ENCODE results near the gene NFYA.

The NFYA gene

GRCh38 chr6:41046084-41046483, 26.7 kb upstream of the NFYA start:
- no peak for DNase-seq

GRCh38 chr6:41047306-41047705, 25.5 kb upstream of the NFYA start:
- no peak for DNase-seq

- DNase-seq: no peak
Measured at GRCh38 chr6:41047745-41048732, 24.7 kb upstream of the NFYA start.

GRCh38 chr6:41049521-41049920, 23.3 kb upstream of the NFYA start:
- no peak for DNase-seq

- DNase-seq: no peak
Measured at GRCh38 chr6:41049955-41050354, 22.8 kb upstream of the NFYA start.

GRCh38 chr6:41050536-41050935, 22.2 kb upstream of the NFYA start:
- DNase-seq: no peak

- DNase-seq: no peak
Measured at GRCh38 chr6:41051873-41052272, 20.9 kb upstream of the NFYA start.

GRCh38 chr6:41053041-41053440, 19.7 kb upstream of the NFYA start, which contains the start of gene APOBEC2:
TSS of gene APOBEC2 (plus strand) at chr6:41053202. CDS start at chr6:41053348, 146 bp downstream.
- no peak for DNase-seq

- no peak for DNase-seq
Measured at GRCh38 chr6:41054511-41054910, 18.3 kb upstream of the NFYA start.

GRCh38 chr6:41055149-41055548, 17.6 kb upstream of the NFYA start:
- DNase-seq: no peak

GRCh38 chr6:41056768-41057490, 15.8 kb upstream of the NFYA start:
- DNase-seq: no peak

- no peak for DNase-seq
Measured at GRCh38 chr6:41058783-41059181, 14.0 kb upstream of the NFYA start.

GRCh38 chr6:41059556-41059955, 13.2 kb upstream of the NFYA start:
- DNase-seq: no peak

GRCh38 chr6:41061196-41061726, 11.5 kb upstream of the NFYA start:
- DNase-seq: no peak

- DNase-seq: no peak
Measured at GRCh38 chr6:41062056-41062455, 10.7 kb upstream of the NFYA start.

GRCh38 chr6:41063884-41064285, 8.9 kb upstream of the NFYA start:
- no peak for DNase-seq

- DNase-seq: no peak
Measured at GRCh38 chr6:41064841-41065240, 7.9 kb upstream of the NFYA start.

- no peak for DNase-seq
Measured at GRCh38 chr6:41065550-41066026, 7.2 kb upstream of the NFYA start.

GRCh38 chr6:41066867-41067304, 5.9 kb upstream of the NFYA start:
- peak in 39 of 56 donors; percentile 2 to 79 (median 24) for DNase-seq

GRCh38 chr6:41071501-41071922, 1.3 kb upstream of the NFYA start:
- DNase-seq: peak in 3 of 56 donors; percentile 44 to 75 (median 66)

GRCh38 chr6:41071923-41072835, 595 bp upstream of the NFYA start, which contains the start of gene OARD1:
TSS of gene OARD1 (minus strand) at chr6:41072356. CDS start at chr6:41071634, 722 bp downstream.
- peak; percentile 38 to 100 (median 100) for DNase-seq

Data from amygdala (tissue), 56 donors.